Upper lobe of left lung (tissue), 6 donors: ENCODE data around the gene KMT5B. TPM values are rescaled to one million over a fixed set of nuclear protein-coding genes. Genes with fewer than 3 reads are reported as not detected.

Experiments
- ATAC-seq, 2 donors: fragments of 200-7000 bp; cut with Tn5 transposase; one replicate each; pipeline ENCODE4 v1.9.1; 2022; ENCODE audit warnings: mild to moderate bottlenecking in 2 of 2, moderate library complexity in 2 of 2; ENCODE audit not compliant: low FRiP score in 2 of 2
- DNase-seq, 2 donors: peaks; one replicate each; pipeline ENCODE4 v3.0.0-alpha.2; 2019 to 2020
- H3K27ac ChIP-seq, 4 donors: fragments of 200-600 bp; sonication (generic); one replicate each; pipeline ENCODE4 v1.5.1; 2016 to 2019
- H3K27me3 ChIP-seq, 4 donors: fragments of 200-600 bp; sonication (generic); one replicate each; pipeline ENCODE4 v1.5.1; 2017 to 2019
- H3K36me3 ChIP-seq, 4 donors: fragments of 200-600 bp; sonication (generic); one replicate each; pipeline ENCODE4 v1.5.1; 2016 to 2019
- H3K4me1 ChIP-seq, 4 donors: fragments of 200-600 bp; sonication (generic); one replicate each; pipeline ENCODE4 v1.5.1; 2018 to 2019
- H3K4me3 ChIP-seq, 4 donors: fragments of 200-600 bp; sonication (generic); one replicate each; pipeline ENCODE4 v1.5.1; 2017 to 2019; ENCODE audit warnings: mild to moderate bottlenecking in 2 of 4, moderate library complexity in 1 of 4
- H3K9me3 ChIP-seq, 4 donors: fragments of 200-600 bp; sonication (generic); one replicate each; pipeline ENCODE4 v1.5.1; 2018 to 2019
- CTCF ChIP-seq, 6 experiments: fragments of 450-650 bp in 4 of 6; fragments of 200-600 bp in 2 of 6; sonication (generic) in 2 of 6; IDR thresholded peaks; one replicate each; pipeline ENCODE4 v1.5.1; 2016 to 2019; ENCODE audit warnings: antibody characterized with exemption in 6 of 6
- EP300 ChIP-seq, 4 donors: sonication (generic); formaldehyde crosslinking; IDR thresholded peaks; one replicate each; pipeline ENCODE4 v1.5.1; 2017; ENCODE audit warnings: antibody characterized with exemption in 4 of 4, control low read depth in 2 of 4
- POLR2A ChIP-seq, 4 donors: fragments of 450-650 bp; IDR thresholded peaks; one replicate each; pipeline ENCODE4 v1.5.1; 2016 to 2017; ENCODE audit warnings: antibody characterized with exemption in 4 of 4, mild to moderate bottlenecking in 2 of 4
- POLR2AphosphoS5 ChIP-seq, 2 donors: sonication (generic); formaldehyde crosslinking; IDR thresholded peaks; one replicate each; pipeline ENCODE4 v1.5.1; 2017; ENCODE audit warnings: antibody characterized with exemption in 2 of 2
- WGBS, 2 donors: methylation state at CpG; one replicate each; pipeline ENCODE4 v1.1.5; 2017 to 2018; 5-methylcytosine and 5-hydroxymethylcytosine counted together
- total RNA-seq, 6 donors: library from RNA; depleted of rRNA in 4 of 6; stranded (reverse); fragments of >200 nt in 4 of 6; gene quantifications; one replicate each; pipeline versions ENCODE4 v1.1.0 to v1.2.1, GENCODE V29; 2016 to 2021
- donor health status: DM: no; HTN: no; CAD: no; lungs with moderate emphysema.
- donor health status: DM: no; HTN: yes; CAD: no; lungs with severe emphysema.

The KMT5B gene
- total RNA-seq, 6 donors from 2014 or later = 19.3 to 61.2 (median 41.0) TPM

- DNase-seq (no peak), ATAC-seq (no peak)
- WGBS, 2 donors = 50 to 80% methylated on average over 2 to 8 of the region's 8 CpGs
- H3K36me3 ChIP-seq = no peaks in the 10 kb centered on the region
- TF ChIP-seq POLR2A (IDR thresholded peaks at IDR 0.05) (no peak), CTCF (IDR thresholded peaks at IDR 0.05) (no peak), EP300 (IDR thresholded peaks at IDR 0.05) (no peak), POLR2AphosphoS5 (IDR thresholded peaks at IDR 0.05) (no peak)
- H3K27me3 ChIP-seq = no peaks in the 10 kb centered on the region
- no peak overlapping the region for H3K4me3 ChIP-seq
- H3K9me3 ChIP-seq = no peaks in the 10 kb centered on the region
- peak overlapping the region in 3 of 4 donors; percentile 48 to 84 (median 72) for H3K27ac ChIP-seq
- H3K4me1 ChIP-seq = peaks cover 17 to 43% (median 34%) of the 10 kb centered on the region in 4 donors
Measured at GRCh38 chr11:68141246-68142027, 71.7 kb downstream of the KMT5B start.

DNA sequence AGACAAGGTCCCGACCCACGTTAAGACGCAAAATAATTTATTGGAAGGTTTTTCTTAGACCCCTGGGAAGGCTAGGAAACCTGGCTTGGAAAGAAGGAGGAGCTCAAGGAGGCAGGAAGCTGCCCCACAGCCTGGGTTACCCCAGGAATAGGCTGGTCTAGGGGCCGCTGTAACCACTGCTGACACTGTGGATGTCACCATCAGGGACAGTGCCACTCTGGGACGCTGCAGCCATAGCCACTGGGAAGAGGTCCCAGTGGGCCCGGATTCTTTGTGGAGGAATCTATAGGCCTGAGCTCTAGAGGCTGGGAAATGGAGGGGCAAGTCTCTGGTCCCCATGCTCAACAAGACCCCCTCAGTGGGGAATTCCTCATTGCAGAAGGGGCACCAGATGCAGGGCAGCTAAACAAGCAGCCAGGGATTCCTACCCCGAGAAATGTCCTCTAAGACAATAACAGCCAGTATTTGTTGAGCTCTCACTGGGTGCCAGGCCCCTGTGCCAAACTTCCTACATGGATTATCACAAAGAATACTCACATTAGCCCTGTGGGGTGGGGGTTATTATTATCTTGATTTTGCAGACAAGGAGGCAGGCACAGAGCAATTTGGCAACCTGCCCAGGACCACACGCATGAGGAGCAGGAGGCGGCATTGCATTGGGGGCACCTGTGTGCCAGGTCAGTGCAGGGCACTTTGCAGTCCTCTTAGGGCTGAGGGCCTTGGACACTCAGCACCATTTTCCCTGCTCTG lies 72.4 kb downstream of the KMT5B start:
- no peaks in the 10 kb centered on the region for H3K27me3 ChIP-seq
- 63 to 69% methylated on average over 7 to 9 of the region's 9 CpGs for WGBS, 2 donors
- H3K4me1 ChIP-seq = peaks cover 9 to 36% (median 26%) of the 10 kb centered on the region in 4 donors
- ATAC-seq (no peak), DNase-seq (no peak)
- no peak overlapping the region for H3K4me3 ChIP-seq
- H3K36me3 ChIP-seq = no peaks in the 10 kb centered on the region
- H3K27ac ChIP-seq = no peak overlapping the region
- H3K9me3 ChIP-seq = no peaks in the 10 kb centered on the region
- no peak for TF ChIP-seq POLR2A (IDR thresholded peaks at IDR 0.05)
- no peak for TF ChIP-seq CTCF (IDR thresholded peaks at IDR 0.05)
- no peak for TF ChIP-seq EP300 (IDR thresholded peaks at IDR 0.05)
- TF ChIP-seq POLR2AphosphoS5 (IDR thresholded peaks at IDR 0.05) = no peak

DNA sequence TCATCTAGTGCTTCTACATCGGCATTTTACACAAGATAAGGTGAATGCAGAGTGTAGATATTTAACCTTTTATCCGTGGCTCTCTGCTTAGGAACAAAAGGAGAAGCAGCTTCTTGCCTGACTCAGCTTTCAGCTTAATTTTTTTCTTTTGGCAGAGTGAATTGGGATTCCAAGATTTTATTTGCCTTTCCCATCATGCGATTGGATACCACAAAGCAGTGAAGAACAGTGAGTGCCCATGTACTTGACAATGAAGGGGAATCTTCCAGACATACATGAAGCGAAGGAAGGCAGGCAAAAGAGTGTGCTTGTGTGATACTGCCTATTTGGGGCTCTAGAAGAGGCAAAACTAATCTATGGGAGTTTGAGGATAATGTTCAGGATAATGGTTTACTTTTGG lies 74.9 kb downstream of the KMT5B start:
- H3K36me3 ChIP-seq = no peaks in the 10 kb centered on the region
- no peaks in the 10 kb centered on the region for H3K27me3 ChIP-seq
- H3K4me3 ChIP-seq = no peak overlapping the region
- DNase-seq = no peak
- peaks cover 4 to 30% (median 23%) of the 10 kb centered on the region in 4 donors for H3K4me1 ChIP-seq
- H3K27ac ChIP-seq = peak overlapping the region in 1 of 4 donors; percentile 19
- H3K9me3 ChIP-seq = no peaks in the 10 kb centered on the region
- ATAC-seq = no peak
- 44 to 52% methylated on average over 4 of the region's 4 CpGs for WGBS, 2 donors
- TF ChIP-seq EP300 (IDR thresholded peaks at IDR 0.05) (no peak), POLR2AphosphoS5 (IDR thresholded peaks at IDR 0.05) (no peak), POLR2A (IDR thresholded peaks at IDR 0.05) (no peak), CTCF (IDR thresholded peaks at IDR 0.05) (no peak)

DNA sequence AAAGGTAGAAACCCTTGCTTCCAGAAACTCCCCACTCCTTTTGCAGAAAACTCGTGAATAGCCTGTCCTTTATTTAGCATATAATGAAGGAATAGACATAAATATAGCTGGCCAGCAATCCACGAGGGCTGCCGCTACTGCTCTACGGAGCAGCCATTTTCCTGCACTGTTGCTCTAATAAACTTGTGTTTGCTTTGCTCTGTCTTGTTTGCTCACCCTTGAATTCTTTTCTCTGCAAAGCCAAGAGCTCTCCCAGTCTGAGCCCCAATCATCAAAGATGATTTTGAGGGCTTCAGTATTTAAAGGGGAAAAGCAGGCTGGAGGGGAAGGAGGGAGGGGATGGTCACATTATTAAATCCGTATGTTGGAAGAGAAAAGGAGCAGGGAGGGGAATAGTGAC lies 75.3 kb downstream of the KMT5B start:
- Histone ChIP-seq H3K27me3 (no peaks in the 10 kb centered on the region), H3K36me3 (no peaks in the 10 kb centered on the region), H3K9me3 (no peaks in the 10 kb centered on the region), H3K4me3 (no peak overlapping the region), H3K27ac (peak overlapping the region in 1 of 4 donors; percentile 19), H3K4me1 (peaks cover 4 to 28% (median 22%) of the 10 kb centered on the region in 4 donors)
- 52 to 63% methylated on average over 5 of the region's 5 CpGs for WGBS, 2 donors
- TF ChIP-seq POLR2AphosphoS5 (IDR thresholded peaks at IDR 0.05) (no peak), POLR2A (IDR thresholded peaks at IDR 0.05) (no peak), CTCF (IDR thresholded peaks at IDR 0.05) (no peak), EP300 (IDR thresholded peaks at IDR 0.05) (no peak)
- ATAC-seq = peak; percentile 19 to 60
- no peak for DNase-seq
